Neuron (in vitro differentiated cells): ENCODE measurements around the gene PXDN.
"Not testable (repeated sequence)": the region's sequence is repeated elsewhere in the genome, so short reads cannot be mapped to it uniquely, and the experiment has no call there.

Source experiments
- H2AFZ ChIP-seq: one replicate; pipeline ENCODE4 v1.6.1; 2013; ENCODE audit warnings: low read depth, mild to moderate bottlenecking, inconsistent platforms, low read length, moderate library complexity
- H3K27me3 ChIP-seq: one replicate; pipeline ENCODE4 v1.6.1; 2013; ENCODE audit warnings: low read length; ENCODE audit not compliant: insufficient read depth
- H3K36me3 ChIP-seq: one replicate; pipeline ENCODE4 v1.6.1; 2013; ENCODE audit warnings: low read length; ENCODE audit not compliant: insufficient read depth
- H3K4me1 ChIP-seq: one replicate; pipeline ENCODE4 v1.6.1; 2013; ENCODE audit warnings: low read length; ENCODE audit not compliant: insufficient read depth
- H3K4me3 ChIP-seq: 2 replicates; pipeline ENCODE4 v1.5.1; 2013; ENCODE audit warnings: mild to moderate bottlenecking, low read length, moderate library complexity
- H3K9me3 ChIP-seq: one replicate; pipeline ENCODE4 v1.6.1; 2013; ENCODE audit warnings: low read length

PXDN gene

GRCh38 chr2:1632002-1632348 lies 112.3 kb downstream of the PXDN start:
- H3K27me3 ChIP-seq = no peaks in the 10 kb centered on the region
- H2AFZ ChIP-seq = no peak overlapping the region
- H3K9me3 ChIP-seq = no peaks in the 10 kb centered on the region
- H3K36me3 ChIP-seq = no peaks in the 10 kb centered on the region
- no peak overlapping the region for H3K4me3 ChIP-seq
- peaks cover 2% of the 10 kb centered on the region for H3K4me1 ChIP-seq

- H3K4me1 ChIP-seq = peaks cover 2% of the 10 kb centered on the region
- no peaks in the 10 kb centered on the region for H3K9me3 ChIP-seq
- H3K4me3 ChIP-seq = no peak overlapping the region
- no peak overlapping the region for H2AFZ ChIP-seq
- no peaks in the 10 kb centered on the region for H3K27me3 ChIP-seq
- H3K36me3 ChIP-seq = no peaks in the 10 kb centered on the region
These were observed 112.9 kb downstream of the PXDN start for GRCh38 chr2:1631292-1632001.

- H2AFZ ChIP-seq = no peak overlapping the region
- H3K9me3 ChIP-seq = no peaks in the 10 kb centered on the region
- H3K4me3 ChIP-seq = no peak overlapping the region
- H3K36me3 ChIP-seq = no peaks in the 10 kb centered on the region
- no peaks in the 10 kb centered on the region for H3K27me3 ChIP-seq
- peaks cover 2% of the 10 kb centered on the region for H3K4me1 ChIP-seq
These were observed 115.4 kb downstream of the PXDN start for GRCh38 chr2:1628893-1629292.

GRCh38 chr2:1627628-1628381 lies 116.5 kb downstream of the PXDN start:
- Histone ChIP-seq H3K4me3 (no peak overlapping the region), H3K36me3 (no peaks in the 10 kb centered on the region), H3K4me1 (peaks cover 2% of the 10 kb centered on the region), H3K9me3 (no peaks in the 10 kb centered on the region), H3K27me3 (no peaks in the 10 kb centered on the region), H2AFZ (no peak overlapping the region)

- H3K9me3 ChIP-seq = no peaks in the 10 kb centered on the region
- H3K4me3 ChIP-seq = no peak overlapping the region
- H3K27me3 ChIP-seq = no peaks in the 10 kb centered on the region
- no peaks in the 10 kb centered on the region for H3K36me3 ChIP-seq
- H2AFZ ChIP-seq = no peak overlapping the region
- peaks cover 2% of the 10 kb centered on the region for H3K4me1 ChIP-seq
These were observed 118.0 kb downstream of the PXDN start for GRCh38 chr2:1626271-1626681.

GRCh38 chr2:1625281-1626001 lies 118.9 kb downstream of the PXDN start:
- Histone ChIP-seq H3K9me3 (no peaks in the 10 kb centered on the region), H3K4me3 (no peak overlapping the region), H3K27me3 (no peaks in the 10 kb centered on the region), H3K4me1 (no peaks in the 10 kb centered on the region), H2AFZ (no peak overlapping the region), H3K36me3 (no peaks in the 10 kb centered on the region)

GRCh38 chr2:1623906-1624445 lies 120.3 kb downstream of the PXDN start:
- no peak overlapping the region for H3K4me3 ChIP-seq
- H3K36me3 ChIP-seq = no peaks in the 10 kb centered on the region
- H3K9me3 ChIP-seq = no peaks in the 10 kb centered on the region

GRCh38 chr2:1622521-1623200 lies 121.7 kb downstream of the PXDN start:
- H3K27me3 ChIP-seq = no peaks in the 10 kb centered on the region
- H3K36me3 ChIP-seq = no peaks in the 10 kb centered on the region
- no peak overlapping the region for H2AFZ ChIP-seq
- no peak overlapping the region for H3K4me3 ChIP-seq
- H3K4me1 ChIP-seq = no peaks in the 10 kb centered on the region
- H3K9me3 ChIP-seq = no peaks in the 10 kb centered on the region

More at GRCh38 chr2:1623906-1624445, 120.3 kb downstream of the PXDN start:
- Histone ChIP-seq H2AFZ (no peak overlapping the region), H3K4me1 (no peaks in the 10 kb centered on the region), H3K27me3 (no peaks in the 10 kb centered on the region)

- not testable (repeated sequence) for H2AFZ ChIP-seq, H3K9me3 ChIP-seq, H3K36me3 ChIP-seq, H3K4me1 ChIP-seq, H3K27me3 ChIP-seq, H3K4me3 ChIP-seq
These were observed 122.3 kb downstream of the PXDN start for GRCh38 chr2:1621976-1622375.

GRCh38 chr2:1621501-1621900 lies 122.8 kb downstream of the PXDN start:
- Histone ChIP-seq H3K4me3 (no peak overlapping the region), H3K27me3 (no peaks in the 10 kb centered on the region), H3K36me3 (no peaks in the 10 kb centered on the region), H3K9me3 (no peaks in the 10 kb centered on the region), H3K4me1 (no peaks in the 10 kb centered on the region), H2AFZ (no peak overlapping the region)

GRCh38 chr2:1621041-1621440 lies 123.3 kb downstream of the PXDN start:
- Histone ChIP-seq H3K36me3 (no peaks in the 10 kb centered on the region), H3K4me3 (no peak overlapping the region), H2AFZ (no peak overlapping the region), H3K4me1 (no peaks in the 10 kb centered on the region), H3K27me3 (no peaks in the 10 kb centered on the region), H3K9me3 (no peaks in the 10 kb centered on the region)

GRCh38 chr2:1620081-1620480 lies 124.2 kb downstream of the PXDN start:
- H2AFZ ChIP-seq = no peak overlapping the region
- H3K27me3 ChIP-seq = no peaks in the 10 kb centered on the region
- no peak overlapping the region for H3K4me3 ChIP-seq
- no peaks in the 10 kb centered on the region for H3K36me3 ChIP-seq
- H3K9me3 ChIP-seq = no peaks in the 10 kb centered on the region
- H3K4me1 ChIP-seq = no peaks in the 10 kb centered on the region

GRCh38 chr2:1619556-1619955 lies 124.8 kb downstream of the PXDN start:
- Histone ChIP-seq H3K36me3 (no peaks in the 10 kb centered on the region), H3K4me3 (no peak overlapping the region), H2AFZ (no peak overlapping the region), H3K4me1 (no peaks in the 10 kb centered on the region), H3K27me3 (no peaks in the 10 kb centered on the region), H3K9me3 (no peaks in the 10 kb centered on the region)
